HPDE6-E6E7 (cell line): Measurements from ENCODE around the gene RTF2.

Experiments used
- DNase-seq: peaks from one replicate; pipeline ENCODE4 v3.0.0; 2011; ENCODE audit warnings: missing footprints; ENCODE audit errors: extremely low spot score

RTF2 gene

GRCh38 chr20:56438284-56438683 lies 30.1 kb upstream of the RTF2 start:
- no peak for DNase-seq

DNA sequence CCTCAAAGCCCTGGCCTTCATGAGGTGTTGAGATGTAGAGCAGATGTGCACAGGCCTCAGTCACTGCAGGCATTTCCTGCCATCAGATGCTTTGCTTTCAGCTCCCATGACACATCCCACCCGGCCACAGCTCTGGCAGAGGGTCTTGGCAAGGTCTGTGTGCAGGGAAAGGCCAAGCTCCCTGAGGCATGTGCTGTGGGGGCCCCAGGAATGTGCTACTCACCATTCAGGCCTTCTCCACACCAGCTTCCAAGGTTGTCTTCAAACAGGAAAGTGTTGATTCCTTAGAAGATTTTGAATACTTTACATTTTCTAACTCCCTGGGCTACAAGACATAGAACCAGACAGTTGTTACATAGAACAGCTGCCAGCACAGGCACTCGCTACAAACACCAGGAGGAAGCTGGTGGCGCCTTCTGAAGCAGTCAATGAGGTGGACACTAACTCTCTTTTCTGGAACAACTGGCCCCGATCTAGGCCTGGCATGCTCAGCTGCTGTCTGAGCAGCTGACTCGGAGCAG lies 28.6 kb upstream of the RTF2 start:
- DNase-seq: no peak

DNA sequence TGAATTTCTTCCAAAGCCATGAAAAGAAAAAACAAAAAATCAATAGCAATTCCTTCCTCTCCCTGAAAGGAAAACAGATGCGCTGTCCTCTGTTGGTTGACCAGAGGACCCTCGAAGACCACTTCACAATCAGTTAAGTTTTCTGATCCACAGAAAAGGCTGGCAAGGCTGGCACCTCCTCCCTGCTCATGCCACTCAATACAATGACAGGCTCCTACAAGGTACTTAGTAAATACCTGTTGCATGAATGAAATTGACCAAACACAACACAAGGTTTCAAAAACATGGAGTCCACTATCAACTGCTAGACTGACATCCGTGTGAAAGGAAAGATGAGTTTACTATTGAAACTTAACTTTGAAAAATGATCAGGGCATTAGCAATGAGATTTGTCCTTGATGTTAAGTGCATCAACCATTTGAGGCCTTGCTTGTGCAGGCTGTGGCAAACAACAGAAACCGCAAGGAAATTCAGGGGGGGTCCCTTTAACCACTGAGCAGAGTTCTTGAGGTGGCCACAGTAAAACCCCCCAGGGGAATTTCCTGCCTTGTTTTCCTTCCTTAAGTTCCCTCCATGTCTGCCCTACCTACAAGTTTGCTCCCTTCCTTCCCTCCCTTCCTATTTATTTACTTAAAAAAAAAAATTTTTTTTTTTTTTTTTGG lies 27.9 kb upstream of the RTF2 start:
- DNase-seq: no peak

DNA sequence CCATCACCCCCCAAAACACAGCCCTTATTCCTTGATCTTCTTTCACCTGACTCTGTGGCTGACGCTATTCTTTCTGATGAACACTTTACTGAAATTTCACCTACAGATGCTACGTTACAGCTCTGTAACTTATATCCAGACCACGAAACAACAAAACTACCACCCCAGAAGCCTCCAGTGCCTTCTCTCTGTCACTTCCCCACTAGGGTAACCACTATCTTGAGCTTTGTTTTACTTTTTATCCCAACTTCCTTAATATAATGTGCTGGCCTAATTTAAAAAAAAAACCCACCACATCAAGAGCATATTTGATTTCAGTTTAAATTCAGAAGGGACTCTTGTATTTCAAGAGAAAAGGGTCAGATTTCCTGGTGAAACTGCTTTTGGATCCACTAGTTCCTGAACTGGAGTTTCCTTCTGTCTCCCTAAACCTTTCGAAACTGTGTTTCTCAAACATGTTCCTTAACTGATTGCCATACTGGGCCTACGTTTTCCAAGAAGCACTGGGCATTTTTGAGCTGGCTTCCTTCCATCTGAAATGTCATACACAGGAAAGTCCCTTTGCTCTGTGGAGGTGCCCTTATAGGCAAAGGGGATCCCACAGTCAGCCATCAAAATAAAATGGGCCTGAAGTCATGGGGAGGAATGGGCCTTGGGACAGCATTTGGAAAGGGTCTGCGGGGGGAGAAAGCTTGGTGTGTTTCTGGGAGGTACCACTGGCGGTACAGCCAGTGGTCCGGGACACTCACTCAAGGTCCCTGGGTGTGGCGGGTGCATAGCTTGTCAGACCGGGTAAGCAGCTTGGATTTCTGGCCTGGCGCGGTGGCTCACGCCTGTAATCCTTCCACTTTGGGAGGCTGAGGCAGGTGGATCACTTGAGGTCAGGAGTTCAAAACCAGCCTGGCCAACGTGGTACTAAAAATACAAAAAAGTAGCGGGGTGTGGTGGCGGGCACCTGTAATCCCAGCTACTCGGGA lies 25.8 kb upstream of the RTF2 start:
- no peak for DNase-seq

DNA sequence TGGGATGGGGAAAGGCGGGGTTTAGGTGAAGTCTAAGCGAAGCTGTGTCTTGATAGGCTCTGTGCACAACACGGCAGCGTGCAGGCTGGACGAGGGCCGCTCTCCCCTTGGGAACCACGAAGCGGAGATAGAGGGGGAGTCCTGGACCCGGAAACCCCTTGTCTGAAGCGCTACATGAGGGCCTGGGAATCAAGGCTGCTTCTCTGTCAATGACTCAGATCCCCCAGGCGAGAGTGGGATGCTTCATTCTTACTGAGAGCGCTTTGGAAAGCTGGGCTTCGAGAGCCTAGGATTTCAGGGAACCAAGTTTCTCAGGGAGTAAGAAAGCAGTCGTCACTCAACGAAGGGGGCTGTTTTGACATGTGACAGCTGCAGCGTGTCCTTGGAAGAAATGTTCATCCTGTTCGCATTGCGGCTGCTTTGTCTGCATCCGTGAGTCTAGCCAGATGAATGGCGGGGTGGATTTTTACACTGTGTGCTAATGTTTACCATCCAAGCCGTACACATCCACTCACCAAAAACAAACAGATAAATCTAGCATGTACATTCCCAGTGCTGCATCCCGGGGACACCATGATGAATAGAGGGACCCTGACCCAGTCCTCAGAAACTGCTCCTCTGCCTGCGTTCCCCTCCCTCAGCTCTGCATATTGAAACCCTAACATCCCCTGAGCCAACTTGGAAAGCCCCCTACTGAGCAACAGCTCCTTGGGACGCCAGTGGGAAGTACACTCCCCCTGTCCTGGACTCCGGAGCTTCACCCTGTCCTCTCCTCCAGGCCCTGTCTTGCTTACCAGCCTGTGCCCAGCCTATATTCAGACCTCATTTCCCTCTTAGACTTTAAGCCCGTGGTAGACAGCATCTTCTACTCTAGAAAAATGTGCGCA lies 24.5 kb upstream of the RTF2 start:
- DNase-seq: no peak

- DNase-seq: no peak
Measured at GRCh38 chr20:56445130-56445529, 23.3 kb upstream of the RTF2 start.

DNA sequence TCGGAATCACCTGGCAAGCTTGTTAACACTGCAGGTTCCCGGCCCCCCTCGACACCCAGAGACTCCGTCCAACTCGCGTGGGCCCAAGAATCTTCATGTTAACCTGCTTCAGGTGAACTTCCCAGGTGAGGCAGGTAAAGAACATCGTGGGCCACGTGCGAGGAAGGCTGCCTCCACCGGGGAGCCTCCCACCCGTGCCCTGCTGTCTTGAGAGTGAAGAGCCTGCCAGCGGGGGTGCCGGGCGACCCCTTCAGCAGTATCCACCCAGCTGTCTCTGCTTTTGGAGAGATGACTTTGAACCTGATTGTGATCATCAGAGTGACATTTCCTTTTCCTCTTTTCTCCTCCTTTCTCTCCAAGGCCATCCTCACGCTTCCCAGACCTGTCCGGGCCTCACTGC lies 22.9 kb upstream of the RTF2 start:
- DNase-seq: no peak

DNA sequence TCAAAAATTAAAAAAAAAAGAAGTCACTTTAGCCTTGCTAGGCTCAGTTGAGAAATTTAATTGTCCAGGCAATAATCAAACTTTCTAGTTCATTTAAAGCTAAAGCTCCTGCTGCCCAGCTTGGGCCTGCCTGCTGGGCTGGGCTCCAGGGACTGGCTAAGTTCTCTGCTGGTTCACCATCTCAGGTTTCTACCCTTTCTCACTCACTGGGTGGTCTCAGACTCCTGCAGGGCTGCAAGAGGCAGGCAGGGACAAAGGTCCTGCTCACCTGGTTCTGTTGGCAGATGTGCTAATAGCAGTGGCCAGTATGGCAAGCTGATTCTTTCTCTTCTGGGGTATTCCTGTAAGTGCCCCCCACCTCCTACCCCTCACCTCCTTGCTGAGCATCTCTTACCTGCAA lies 21.2 kb upstream of the RTF2 start:
- no peak for DNase-seq

GRCh38 chr20:56449459-56449858 lies 19.0 kb upstream of the RTF2 start:
- DNase-seq: no peak

DNA sequence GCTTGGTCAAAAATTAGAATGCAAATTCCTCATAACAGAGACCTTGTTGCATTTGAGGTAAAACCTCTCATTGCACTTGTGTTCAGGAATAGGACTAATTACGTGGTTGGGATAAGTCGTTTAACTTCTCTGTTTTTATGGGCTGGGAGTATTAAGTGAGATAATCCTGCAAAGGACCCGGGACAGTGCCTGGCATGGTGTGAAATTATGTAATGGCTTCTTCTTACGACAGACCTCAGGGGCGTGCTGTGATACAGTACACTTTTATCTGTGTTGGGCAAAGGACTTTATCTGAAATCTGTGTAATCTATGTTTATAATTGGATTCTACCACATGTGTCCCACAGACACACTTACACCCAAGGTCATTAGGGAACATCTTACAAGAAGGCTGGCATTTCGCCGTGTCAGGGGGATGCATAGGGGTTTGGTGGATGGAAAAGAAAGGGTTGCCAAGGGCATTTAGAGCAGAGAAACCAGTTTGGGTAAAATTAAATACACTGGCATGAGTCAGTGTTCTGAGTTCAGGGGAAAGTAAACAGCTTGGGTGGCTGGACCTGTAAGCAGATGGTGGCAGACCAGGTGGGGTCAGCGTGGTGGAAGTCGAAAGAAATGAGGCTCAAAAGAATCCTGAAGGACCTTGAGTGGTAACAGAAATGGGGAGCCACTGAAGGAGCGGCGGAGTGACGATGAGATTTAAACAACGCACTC lies 17.2 kb upstream of the RTF2 start:
- no peak for DNase-seq

DNA sequence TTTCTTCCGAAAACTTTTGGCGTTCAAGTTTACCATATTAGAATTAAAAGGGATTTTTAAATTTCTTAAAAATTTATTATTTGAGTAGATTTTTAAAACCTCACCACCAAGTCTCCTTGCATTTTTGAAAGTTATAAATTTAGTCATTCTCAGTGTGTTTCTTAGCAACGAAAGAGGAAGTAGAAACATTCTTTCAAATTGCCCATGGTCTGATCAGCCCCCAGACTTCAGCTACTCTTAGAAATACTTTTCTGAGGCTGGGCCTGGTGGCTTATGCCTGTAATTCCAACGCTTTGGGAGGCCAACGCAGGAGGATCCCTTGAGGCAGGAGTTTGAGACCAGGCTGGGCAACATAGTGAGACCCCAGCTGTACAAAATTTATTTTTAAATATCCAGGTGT lies 15.1 kb upstream of the RTF2 start:
- DNase-seq: no peak

DNA sequence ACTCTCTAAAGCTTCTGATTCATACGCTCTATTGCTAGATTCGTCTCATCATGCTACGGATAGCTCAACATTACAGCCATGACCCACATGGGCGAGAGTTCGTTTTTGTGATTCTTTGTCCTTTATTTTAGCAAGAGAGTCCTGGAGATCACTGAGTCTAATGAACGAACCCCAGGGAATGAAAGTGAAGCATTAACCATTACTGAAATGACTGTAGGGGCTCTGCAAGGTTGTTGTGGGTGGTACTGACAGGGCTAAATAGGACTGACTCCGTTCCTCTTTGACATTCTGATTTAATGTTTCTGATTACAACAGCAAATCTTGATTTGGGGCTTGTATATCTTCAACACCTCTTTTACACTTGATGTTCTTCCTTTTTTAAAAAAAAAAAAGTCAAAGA lies 13.7 kb upstream of the RTF2 start:
- no peak for DNase-seq

GRCh38 chr20:56458206-56458821 lies 10.1 kb upstream of the RTF2 start:
- no peak for DNase-seq

DNA sequence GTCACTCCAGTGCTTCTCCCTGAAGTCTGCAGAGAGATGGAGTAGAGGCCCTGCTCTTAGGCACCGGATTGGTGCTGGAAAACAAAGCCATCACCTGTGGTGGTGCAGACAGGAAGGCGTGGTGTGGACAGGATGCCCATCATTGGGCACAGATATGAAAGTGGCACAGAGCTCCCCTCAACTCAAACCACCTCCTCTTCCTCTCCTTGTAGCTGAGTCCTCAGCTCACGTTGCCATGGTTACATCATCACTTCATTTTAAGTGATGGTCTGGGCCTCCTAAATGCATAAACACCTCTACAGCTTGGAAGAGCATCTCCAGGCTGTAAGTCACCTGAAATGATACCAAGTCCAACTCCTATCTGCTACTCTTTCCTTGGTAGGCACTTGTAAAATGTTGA lies 8.0 kb upstream of the RTF2 start:
- DNase-seq: no peak

- DNase-seq: no peak
Measured at GRCh38 chr20:56461576-56461975, 6.9 kb upstream of the RTF2 start.

- no peak for DNase-seq
Measured at GRCh38 chr20:56463428-56463827, 5.0 kb upstream of the RTF2 start.

- DNase-seq: no peak
Measured at GRCh38 chr20:56465997-56466396, 2.4 kb upstream of the RTF2 start.

- no peak for DNase-seq
Measured at GRCh38 chr20:56467968-56468315, 485 bp upstream of the RTF2 start.

DNA sequence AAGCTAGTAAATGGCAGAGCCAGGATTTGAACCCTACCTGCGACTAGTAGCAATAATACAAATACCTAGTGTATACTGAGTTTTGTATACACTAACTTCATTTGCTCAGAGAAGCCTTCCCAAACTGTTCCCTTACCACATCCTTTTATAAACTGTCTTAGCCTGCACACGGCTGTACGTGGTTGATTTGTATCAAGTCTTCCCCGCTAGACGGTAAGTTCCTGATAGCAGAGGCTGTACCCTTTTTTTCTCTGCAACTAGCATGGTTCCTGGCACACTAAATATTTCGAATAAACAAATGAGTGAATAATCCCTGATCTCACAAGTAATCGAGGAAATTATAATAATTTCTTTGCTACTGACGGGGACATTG lies 636 bp downstream of the RTF2 start:
- DNase-seq: no peak

- DNase-seq: no peak
Measured at GRCh38 chr20:56483970-56484369, 15.5 kb downstream of the RTF2 start.

- no peak for DNase-seq
Measured at GRCh38 chr20:56487216-56487615, 18.8 kb downstream of the RTF2 start.
